Endothelial cell of umbilical vein (primary cell): ENCODE data around the gene PHB1.

ENCODE experiments used
- MYC ChIP-seq: IDR thresholded peaks from one replicate; pipeline ENCODE4 v1.6.1; 2011; ENCODE audit warnings: mild to moderate bottlenecking, low read depth, low read length
- TF ChIP-seq, protein P1 (sequence below), 2 donors: IDR thresholded peaks; 1 replicate in 1 of 2; 2 replicates in 1 of 2; pipeline ENCODE4 v1.5.1; 2011; ENCODE audit warnings: low read length in 2 of 2, mild to moderate bottlenecking in 2 of 2, moderate library complexity in 2 of 2, control low read depth in 1 of 2, inconsistent platforms in 1 of 2, low read depth in 1 of 2; ENCODE audit not compliant: insufficient read depth in 1 of 2; ENCODE audit errors: extremely low read depth in 1 of 2

DNA sequence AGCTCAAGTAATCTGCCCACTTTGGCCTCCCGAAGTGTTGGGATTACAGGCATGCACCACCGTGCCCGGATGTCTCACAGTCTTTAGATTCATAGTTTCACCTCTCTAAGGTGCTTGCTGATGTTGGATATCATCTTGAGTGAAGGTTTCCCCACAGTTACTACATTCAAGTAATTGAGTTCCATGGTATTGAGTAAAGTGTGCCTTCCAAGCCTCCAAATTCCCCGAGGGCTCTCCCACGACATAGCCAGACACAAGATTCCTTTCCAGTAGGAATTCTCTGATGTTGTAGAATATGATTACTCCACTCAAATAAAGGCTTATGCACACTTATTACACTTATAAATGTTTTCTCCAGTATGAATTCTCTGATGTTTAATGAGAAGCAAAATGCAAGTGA, 36.4 kb downstream of the PHB1 start:
- TF ChIP-seq, protein P1, sequence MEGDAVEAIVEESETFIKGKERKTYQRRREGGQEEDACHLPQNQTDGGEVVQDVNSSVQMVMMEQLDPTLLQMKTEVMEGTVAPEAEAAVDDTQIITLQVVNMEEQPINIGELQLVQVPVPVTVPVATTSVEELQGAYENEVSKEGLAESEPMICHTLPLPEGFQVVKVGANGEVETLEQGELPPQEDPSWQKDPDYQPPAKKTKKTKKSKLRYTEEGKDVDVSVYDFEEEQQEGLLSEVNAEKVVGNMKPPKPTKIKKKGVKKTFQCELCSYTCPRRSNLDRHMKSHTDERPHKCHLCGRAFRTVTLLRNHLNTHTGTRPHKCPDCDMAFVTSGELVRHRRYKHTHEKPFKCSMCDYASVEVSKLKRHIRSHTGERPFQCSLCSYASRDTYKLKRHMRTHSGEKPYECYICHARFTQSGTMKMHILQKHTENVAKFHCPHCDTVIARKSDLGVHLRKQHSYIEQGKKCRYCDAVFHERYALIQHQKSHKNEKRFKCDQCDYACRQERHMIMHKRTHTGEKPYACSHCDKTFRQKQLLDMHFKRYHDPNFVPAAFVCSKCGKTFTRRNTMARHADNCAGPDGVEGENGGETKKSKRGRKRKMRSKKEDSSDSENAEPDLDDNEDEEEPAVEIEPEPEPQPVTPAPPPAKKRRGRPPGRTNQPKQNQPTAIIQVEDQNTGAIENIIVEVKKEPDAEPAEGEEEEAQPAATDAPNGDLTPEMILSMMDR (IDR thresholded peaks at IDR 0.05; ENCODE audit: extremely low read depth in 1 of 2, insufficient read depth in 1 of 2, low read depth in 1 of 2, low read length in 2 of 2), result no peak
- no peak for TF ChIP-seq MYC
